22Rv1 (cell line): Measurements from ENCODE around the gene MGRN1.

Source experiments
- H3K27ac ChIP-seq: fragments of 450-650 bp; 2 replicates; pipeline ENCODE4 v1.5.1; 2017
- ZFX ChIP-seq: fragments of 450-650 bp; IDR thresholded peaks from 2 replicates; pipeline ENCODE4 v1.6.1; 2017; ENCODE audit warnings: antibody characterized with exemption, borderline replicate concordance
- TF ChIP-seq, protein P1 (sequence below): fragments of 450-650 bp; IDR thresholded peaks from 2 replicates; pipeline ENCODE4 v1.5.1; 2017; ENCODE audit warnings: mild to moderate bottlenecking

The MGRN1 gene

DNA sequence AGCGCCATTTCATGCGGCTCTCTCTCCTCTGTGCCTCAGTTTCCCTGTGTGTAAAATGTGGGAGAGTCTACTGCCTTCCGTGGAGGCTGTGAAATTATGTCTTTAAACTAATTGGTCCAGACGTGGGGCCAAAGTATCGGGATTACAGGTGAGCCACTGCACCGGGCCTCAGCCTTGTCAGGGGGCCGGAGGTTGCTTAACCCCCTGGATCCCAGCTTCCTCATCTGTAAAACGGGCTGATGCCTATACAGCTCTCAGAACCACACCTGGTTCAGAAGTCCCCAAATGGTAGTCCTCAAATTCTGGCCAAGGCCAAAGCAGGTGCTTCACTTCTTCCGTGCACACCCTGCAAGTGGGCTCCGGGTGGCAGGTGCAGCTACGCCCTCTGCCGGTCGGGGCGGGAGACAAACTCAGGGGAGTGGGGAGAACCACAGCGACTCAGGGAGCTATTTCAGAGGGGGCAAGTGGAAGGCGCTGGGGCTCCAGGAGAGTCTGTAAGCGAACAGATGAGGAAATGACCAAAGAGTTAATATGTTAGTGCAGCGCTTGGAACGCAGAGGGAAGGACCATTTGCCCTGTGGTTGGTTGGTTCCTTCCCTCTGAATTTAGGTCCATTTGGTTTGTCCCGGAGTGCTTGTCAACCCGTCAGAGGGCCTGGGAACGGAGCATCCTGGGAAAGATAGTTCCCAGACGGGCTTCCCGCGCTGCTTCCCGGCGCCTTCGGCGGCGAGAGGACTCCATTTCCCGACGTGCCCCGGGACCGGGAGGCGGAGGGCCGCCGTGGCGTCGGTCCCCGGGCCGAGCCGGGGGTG is at the start of gene MGRN1:
TSS of gene MGRN1 (plus strand) at position 812 of the 812 bp plus-strand sequence. CDS start 135 bp downstream, outside the sequence.
- no peak for TF ChIP-seq ZFX
- TF ChIP-seq, protein P1, sequence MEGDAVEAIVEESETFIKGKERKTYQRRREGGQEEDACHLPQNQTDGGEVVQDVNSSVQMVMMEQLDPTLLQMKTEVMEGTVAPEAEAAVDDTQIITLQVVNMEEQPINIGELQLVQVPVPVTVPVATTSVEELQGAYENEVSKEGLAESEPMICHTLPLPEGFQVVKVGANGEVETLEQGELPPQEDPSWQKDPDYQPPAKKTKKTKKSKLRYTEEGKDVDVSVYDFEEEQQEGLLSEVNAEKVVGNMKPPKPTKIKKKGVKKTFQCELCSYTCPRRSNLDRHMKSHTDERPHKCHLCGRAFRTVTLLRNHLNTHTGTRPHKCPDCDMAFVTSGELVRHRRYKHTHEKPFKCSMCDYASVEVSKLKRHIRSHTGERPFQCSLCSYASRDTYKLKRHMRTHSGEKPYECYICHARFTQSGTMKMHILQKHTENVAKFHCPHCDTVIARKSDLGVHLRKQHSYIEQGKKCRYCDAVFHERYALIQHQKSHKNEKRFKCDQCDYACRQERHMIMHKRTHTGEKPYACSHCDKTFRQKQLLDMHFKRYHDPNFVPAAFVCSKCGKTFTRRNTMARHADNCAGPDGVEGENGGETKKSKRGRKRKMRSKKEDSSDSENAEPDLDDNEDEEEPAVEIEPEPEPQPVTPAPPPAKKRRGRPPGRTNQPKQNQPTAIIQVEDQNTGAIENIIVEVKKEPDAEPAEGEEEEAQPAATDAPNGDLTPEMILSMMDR = peak; percentile 98
- H3K27ac ChIP-seq = peak within 1 kb of the TSS; percentile 76

GRCh38 chr16:4574919-4575705 is 49.5 kb upstream of the MGRN1 start:
- no peak for TF ChIP-seq ZFX
- TF ChIP-seq, protein P1 = no peak
- no peak overlapping the region for H3K27ac ChIP-seq

DNA sequence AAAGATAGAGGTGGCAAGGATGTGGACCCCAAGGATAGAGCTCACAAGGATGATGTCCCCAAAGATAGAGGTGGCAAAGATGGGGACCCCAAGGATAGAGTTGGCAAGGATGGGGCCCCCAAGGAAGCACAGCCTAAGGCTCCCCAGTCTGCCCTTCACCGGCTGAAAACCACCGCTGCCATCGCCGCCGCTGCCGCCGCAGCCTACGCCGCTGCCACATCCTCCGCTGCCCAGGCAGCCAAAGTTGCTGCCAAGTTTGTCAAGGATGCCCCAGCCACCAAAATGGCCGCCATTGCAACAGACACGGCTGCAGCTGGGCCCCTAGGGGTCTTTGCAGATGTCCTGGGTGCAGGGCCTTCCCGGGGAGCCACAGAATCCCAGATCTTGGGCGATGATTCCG is 48.6 kb upstream of the MGRN1 start:
- TF ChIP-seq ZFX = no peak
- TF ChIP-seq, protein P1 = no peak
- no peak overlapping the region for H3K27ac ChIP-seq

DNA sequence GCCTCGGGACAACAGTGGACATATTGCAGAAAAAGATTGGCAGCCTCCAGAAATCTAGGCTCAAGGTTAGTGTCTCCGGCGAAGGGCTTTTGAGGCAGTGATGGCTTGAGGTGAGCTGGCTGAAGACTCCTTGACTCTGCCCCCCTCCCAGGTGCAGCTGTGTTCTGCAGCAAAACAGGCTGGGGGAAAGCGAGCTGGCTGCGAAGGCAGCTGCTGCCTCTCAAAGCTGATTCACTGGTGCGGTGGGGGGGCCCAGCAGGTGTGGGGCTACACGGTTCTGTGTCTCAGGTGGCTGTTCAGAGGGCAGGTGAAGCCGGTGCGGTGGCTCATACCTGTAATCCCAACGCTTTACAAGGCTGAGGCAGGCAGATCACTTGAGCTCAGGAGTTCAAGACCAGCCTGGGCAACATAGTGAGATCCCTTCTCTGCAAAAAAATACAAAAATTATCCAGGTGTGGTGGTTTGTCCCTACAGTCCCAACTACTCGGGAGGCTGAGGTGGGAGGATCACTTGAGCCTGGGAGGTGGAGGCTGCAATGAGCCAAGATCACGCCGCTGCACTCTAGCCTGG is 45.6 kb upstream of the MGRN1 start:
- TF ChIP-seq, protein P1 = no peak
- TF ChIP-seq ZFX = no peak

DNA sequence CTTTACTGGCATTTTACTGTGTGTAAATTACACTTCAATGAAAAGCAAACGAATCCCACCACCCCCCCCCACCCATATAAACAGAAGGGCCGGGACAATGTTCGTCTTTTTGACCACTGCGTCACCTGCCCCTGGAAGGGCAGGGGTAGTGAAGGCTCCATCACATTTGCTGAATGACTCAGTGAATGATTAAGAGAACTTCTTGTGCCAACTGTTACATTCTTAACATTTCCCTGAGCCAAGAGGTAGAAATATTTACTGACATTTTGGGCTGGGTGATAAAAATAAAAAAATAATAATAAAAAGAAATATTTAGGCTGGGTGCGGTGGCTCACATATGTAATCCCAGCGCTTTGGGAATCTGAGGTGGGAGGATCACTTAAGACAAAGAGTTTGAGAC is 44.4 kb upstream of the MGRN1 start:
- TF ChIP-seq, protein P1 = no peak
- H3K27ac ChIP-seq = no peak overlapping the region

More for the DNA sequence above, 45.6 kb upstream of the MGRN1 start:
- no peak overlapping the region for H3K27ac ChIP-seq

DNA sequence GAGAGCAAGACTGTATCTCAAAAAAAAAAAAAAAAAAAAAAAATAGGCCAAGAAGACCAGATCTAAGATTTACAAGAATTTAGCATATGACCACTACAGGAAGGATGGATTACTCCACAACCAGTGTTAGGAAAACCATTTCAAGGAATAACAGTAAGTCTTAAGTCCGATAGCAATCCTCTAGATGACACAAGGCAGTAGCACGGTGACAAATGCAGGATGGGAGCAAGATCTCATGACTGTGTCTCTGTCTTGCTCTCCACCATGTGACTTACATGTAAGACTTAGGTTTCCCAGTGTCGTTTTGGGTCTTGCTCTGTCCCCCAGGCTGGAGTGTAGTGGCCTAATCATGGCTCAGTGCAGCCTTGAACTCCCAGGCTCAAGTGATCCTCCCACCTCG is 40.7 kb upstream of the MGRN1 start:
- TF ChIP-seq, protein P1 = no peak
- TF ChIP-seq ZFX = no peak
- no peak overlapping the region for H3K27ac ChIP-seq

- TF ChIP-seq, protein P1 = no peak
- TF ChIP-seq ZFX = no peak
Observed at GRCh38 chr16:4586291-4586690, 38.3 kb upstream of the MGRN1 start.

More at GRCh38 chr16:4586291-4586690, 38.3 kb upstream of the MGRN1 start:
- no peak overlapping the region for H3K27ac ChIP-seq
